HG02763 (cell line): Measurements from ENCODE around the gene DDX41.

Experiments
- ATAC-seq: cut with Tn5 transposase; IDR thresholded peaks from one replicate; pipeline ENCODE4 v1.9.1; 2021; ENCODE audit warnings: mild to moderate bottlenecking, moderate library complexity; ENCODE audit not compliant: unreplicated experiment

The DDX41 gene

DNA sequence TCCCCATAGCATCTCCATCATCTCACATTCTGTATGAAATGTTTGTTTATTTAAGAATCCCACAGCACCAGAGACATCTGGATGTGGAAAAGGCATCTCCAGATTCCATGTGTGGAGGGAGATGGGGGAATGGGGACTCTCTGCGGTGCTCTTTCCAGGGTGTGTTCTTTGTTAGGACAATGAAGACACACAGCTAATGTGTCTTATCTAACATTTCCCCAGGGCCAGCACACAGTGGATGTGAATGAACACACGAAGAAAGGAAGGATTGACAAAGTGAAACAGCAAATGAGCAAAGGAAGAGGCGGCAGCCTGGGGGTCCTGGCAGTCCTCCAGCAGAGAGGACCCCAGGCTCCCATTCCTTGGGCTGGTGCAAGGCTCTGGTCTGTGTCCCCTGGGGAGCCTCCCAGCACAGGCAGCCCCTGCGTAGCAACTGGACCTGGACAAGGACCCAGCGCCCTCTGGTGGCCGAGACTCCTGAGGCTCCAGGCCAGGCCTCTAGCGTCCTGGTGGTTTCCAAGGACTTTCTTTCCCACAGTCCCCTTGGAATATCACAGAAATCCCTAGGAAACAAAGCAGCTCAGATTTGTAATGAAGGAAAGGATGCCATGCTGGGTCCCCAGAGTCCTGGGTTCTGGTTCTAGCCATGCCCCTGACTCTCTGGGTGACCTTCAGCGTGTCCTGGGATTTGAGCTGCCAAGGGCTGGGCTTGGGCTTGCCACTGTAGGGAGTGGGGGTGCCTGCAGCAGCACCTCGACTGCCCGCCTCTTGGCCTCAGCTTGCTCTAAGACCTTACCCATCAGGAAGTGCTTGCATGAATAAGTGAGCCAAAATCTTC is 15.9 kb downstream of the DDX41 start:
- ATAC-seq, result no peak

DNA sequence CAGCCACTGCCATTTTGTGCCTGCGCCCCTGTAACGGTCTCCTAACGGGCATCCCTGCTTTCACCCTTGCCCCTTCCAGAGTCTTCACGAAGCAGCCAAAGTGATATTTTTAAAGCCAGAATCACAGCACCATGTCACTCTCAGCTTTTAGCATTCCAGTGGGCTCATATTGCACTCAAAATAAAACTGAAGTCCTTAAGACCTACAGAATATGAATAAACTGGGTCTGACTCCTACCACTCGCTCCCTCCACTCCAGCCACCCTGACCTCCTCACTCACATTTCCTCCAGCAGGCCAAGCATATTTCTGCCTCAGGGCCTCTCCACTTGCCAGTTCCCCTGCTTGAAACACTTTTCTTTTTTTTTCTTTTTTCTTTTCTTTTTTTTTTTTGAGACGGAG is 16.9 kb downstream of the DDX41 start:
- no peak for ATAC-seq

DNA sequence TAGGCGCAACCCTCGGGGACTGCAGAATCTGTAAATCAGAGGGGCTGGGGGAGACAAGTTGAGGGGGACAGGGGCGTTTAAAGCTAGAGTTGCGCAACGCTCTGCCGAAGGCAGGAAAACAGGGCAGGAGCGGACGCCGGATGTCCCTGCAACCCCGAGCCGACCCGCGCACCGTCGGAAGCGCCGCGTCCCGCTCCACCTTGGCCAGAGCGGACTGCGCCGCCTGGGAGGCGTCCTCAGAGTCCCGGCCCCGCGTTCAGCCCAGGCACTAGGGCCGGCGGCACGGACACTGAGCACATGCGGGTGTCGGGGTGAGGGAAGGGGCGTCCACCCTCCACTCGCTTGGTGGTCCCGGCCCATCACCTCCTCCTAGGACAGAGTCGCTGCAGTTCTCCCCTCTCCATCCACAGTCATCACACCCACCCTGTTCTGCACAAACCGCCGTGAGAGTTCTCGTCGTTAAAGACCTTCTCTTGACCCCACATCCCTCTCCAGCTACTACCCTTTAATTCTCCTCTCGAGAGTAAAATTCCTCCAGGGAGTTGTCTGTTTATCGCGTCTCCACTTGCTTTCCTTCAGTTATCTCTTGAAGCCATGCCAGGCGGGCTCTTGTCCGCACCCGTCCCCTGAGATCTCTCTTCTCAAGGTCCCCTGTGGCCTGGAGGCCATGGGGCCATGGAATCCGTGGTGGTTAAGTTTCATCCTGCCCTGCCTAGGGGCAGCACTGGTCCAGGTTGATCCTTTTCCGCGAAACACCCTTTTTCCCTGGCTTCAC is 18.6 kb downstream of the DDX41 start:
- no peak for ATAC-seq

DNA sequence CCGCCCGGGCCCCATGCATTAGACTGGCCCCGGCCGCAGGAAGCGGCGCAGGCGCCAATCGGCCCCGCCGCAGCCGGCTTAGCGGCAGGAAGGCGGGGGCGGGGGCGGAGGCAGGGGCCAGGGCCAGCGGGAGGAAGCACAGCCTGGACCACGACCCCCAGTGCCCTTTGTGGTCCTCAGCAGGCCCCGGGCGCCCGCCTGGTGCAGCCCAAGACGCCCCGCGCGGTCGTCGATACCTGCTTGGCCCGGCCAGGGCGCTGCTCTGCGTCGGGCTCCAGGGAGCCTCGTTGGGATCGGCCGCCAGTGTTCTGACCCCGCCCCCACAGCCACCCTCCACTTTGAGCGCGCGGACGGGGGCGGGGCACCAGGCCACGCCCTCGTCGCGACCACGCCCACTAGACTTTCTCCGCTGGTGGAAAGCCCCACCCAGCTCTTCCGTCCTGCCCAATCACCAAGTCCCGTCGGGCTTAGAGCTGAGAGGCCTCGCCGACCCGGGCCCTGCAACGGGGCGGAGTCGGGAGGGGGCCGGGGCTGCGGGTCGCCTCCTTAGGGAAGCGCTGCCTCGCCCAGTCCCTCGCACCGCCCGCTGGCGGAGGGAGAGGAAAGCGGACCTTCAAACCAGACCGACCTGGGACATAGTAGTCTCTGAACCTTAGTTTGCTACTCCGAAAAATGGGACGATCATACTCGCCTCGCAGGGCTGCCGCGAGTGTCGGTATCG is 19.3 kb downstream of the DDX41 start, which contains the start of gene PDLIM7:
TSS of gene PDLIM7 (minus strand) at position 313 of the 721 bp plus-strand sequence. CDS start 1,092 bp downstream, outside the sequence.
- peak; percentile 71 for ATAC-seq

DNA sequence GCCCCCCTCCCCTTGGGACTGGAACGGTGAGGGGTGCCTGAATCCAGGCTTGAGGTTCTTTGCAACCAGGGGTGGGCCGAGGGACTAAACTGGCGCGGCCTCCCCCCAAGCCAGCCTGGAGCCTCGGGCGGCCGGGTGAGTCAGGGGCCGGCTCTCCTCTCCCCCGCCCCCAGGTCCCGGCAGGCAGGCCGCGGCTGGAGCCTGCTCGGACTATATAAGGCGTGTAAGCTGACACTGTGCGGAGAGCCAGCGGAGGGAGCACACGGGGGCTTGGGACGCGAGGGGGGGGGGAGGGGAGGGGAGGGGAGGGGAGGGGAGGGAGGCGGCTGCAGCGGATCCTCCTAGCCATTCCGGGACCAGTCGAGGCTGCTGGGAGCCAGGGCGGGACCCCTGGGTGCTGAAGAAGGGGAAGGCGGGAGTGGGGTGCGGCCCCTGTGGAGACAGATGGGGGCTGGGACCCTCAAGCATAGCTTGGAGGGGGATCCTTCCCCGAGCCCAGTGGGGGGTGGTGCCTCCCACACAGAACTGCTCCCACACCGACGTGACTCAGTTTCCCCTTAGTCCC is 20.0 kb downstream of the DDX41 start:
- no peak for ATAC-seq

DNA sequence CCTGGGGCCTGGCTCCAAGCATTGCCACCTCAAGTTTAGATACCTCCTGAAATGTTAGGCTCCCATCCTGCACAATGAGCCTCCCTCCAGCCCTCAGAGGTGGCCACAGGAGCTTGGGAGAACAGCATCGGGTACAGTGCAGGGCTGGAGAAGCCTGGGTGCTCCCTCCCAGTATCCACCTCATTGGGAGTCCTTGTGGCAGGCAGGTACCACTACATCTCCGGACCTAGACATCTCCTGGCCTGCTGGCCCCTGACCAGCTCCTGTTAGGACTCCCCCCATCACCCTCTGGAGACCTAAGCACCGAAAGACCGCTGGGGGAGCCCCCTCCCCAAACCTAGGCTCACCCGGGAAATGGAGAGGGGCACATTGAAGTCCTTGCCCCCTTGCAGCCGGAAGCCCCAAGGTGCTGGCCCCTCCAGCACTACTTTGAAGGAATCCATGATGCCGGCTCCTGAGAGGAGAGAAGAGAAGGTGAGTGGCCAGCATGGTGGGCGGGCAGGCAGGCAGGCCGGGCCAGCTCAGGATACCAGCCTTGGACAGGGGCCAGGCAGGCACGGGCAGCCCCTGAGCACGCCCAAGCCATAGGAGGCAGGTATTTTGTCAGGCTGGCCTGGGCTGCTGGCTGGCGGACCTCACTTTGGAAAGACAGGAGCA is 20.6 kb downstream of the DDX41 start:
- ATAC-seq, result no peak

DNA sequence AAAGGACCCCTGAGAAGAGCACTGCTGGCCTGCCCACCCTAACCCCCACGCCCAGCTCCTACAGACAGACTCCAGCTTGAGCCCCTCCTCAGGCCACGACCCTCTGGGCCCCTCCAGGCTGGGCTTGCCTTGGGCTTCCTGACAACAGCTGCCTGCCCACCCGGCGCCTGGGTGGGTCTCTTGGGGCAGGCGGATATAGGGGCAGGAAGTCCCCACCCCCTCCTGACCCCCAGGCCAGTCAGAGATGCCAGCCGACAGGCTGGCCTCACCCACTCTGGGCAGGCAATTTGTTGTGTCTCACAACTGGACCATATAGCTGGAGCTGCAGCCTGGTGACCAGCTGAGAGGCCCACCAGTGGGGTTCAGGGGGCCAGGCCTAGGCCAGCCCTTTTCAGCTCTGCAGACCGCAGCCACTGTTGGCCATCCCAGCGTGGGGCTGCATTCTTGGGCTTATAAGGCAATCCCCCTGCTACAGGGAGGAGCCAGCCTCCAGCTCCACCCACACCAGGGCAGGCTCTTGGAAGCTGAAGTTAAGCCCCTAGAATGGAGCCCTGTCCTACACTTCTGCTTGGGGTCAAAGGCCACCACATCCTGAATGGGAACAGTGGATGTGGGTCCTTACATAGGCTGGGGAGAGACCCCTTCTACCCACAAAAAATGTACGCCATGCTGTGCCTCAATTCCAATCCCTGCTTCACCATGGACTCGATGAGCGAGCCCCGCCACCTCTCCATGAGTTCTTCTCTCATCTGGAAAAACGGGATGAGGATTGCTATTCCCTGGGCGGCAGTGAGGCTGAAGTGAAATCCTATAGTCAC is 21.3 kb downstream of the DDX41 start:
- ATAC-seq, result no peak

DNA sequence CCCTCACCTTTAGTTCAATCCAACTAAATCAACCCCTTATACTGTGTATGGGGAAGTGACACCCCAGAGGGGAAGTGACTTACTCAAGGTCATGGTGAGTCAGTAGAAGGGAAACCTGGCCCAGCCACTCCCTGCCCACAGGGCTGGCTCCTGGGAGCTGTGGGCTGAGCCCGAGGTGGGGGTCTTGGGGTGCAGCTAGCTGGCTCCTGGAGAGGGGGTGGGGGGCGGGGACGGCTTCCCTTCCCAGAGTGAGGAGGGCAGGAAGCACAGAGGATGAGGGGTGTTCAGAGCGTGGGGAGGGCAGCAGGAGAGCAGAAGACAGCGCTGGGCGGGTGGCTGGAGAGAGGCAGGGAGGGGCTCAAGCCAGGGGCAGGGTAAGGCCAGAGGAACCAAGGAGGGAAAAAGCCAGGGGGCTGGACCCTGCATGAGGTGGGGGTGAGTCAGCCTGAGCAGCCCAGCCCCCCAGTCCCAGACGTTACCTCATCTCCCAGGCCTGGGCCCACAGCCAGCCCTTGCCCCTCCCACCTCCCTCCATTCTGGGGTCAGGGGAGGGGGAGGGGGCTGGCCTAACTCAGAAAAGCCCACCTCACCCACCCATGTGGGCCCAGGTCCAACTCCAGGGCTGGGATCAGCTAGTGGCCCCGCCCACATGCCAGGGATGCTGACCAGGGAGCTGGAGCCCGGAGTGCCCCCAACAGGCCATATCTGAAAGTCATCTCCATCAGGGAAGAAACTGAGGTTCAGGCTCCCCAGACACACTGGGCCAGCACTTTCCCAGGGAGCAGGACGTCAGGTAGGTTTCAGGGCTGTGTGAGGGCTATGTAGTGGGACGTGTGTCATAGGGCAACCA is 22.2 kb downstream of the DDX41 start:
- no peak for ATAC-seq

DNA sequence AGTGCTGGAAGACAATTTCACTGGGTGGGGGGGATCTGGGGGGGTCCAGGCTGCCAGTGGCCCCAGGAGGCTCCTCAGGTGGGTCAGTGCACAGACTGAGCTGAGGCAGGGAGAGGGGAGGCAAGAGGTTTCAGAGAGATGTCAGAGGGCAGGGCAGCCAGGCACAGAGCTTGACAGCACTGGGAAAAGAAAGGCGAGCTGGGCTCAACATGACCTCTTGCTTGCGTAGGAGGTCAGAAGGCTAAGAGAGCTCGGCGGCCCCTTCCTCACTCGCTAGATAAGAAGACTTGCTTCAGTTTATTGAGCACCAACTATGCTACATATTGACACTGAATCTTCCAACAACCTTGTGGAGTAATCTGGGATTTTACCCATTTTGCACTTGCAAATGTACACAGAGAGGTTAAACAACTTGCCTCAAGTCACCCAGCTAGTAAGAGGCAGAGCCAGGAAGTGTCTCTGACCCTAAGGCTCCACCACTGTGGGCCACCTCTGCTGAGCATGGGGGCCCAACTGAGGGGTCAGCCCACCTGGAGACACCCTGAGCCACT is 22.9 kb downstream of the DDX41 start:
- ATAC-seq, result no peak

DNA sequence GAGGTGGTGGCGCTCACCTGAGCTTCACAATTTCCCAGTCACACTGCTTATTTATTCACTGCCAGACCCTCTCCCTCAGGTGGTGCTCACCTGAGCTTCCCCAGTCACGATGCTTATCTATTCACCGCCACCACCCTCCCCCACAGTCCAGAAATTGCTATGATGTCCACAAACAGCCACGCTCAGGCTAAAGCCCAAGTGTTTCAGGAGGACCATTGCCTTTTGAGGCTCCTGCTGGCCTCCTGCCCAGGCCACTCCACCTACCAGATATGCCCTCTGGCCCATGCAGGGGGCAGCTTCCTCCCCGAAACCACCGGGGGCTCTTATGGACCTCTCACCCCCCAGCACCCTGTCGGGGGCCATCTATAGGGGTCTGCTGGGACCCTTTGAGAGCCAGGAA is 23.9 kb downstream of the DDX41 start:
- ATAC-seq, result no peak

DNA sequence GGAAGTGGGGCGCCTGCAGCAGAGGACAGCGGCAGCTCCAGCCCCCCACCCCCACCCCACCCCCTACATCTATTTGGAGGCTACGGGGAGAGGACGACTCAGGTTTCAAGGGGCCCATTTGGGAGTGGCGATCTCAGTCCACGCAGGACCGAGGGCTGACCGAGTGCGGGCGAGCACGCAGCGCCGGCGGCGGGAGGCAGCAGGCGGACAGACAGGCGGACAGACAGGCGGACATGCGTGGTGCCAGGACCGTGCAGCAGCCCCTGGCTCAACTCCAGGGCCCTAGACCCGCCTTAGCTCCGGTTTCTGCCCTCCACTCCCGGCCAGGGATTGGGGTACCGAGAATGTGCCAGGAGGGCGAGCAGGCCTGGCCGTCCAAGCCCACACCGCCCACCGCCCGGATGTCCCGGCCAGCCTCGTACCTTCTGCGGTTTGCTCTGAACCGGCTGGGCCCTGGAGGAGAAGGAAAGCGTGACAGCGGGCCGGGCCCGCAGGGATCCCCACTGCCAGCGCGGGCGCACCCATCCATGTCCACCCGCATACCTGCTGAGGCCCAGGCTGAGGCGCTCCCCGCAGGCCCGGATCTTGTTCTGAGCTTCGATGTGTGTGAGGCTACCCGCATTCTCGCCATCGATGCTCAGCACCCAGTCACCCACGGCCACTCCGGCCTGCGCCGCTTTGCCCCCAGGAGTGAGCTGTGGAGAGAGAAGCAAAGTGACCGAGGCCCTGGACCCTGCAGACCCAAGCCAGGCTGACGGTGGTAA is 24.6 kb downstream of the DDX41 start:
- no peak for ATAC-seq

DNA sequence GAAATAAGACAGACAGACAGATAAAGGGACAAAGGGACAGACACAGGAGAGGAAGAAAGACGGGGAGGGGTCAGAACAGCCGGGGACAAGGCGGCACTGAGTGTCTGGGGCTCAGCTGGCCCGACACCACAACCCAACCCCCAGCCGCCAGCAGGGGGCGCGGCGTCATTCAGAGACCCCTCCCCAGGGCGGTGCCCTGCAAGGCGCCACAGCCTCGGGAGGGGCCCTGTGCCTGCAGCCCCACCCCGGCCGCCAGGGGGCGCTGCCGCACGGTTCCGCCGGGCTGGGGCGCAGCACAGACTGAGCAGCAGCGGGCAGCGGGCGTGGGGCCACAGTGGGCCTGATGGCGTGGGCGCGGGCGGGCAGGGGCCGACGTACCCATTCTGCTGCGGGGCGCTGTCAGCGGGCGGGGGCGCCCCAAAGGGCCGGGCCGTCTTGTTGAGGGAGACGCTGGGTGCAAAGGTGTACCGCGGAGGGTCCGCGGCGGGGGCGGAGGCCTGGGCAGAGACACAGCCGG is 25.3 kb downstream of the DDX41 start:
- ATAC-seq, result no peak

DNA sequence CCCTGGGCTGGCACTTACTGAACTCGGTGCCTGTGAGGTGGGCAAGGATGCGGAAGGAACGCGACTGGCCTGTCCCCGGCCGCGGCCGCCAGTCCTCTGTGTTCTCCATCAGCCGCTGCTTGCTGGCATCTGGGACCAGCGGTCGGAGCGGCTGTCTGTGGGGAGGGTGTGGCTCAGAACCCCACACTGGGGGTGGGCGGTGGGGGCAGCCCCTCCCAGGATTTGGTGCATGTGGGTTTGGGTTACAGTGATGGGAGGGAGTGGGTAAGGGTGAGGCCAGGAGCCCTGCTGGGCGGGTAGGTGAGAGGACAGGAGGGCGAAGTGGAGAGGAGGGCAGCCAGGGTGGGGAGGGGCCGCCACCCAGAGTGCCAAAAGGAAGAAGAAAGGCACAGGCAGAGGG is 25.8 kb downstream of the DDX41 start:
- no peak for ATAC-seq

DNA sequence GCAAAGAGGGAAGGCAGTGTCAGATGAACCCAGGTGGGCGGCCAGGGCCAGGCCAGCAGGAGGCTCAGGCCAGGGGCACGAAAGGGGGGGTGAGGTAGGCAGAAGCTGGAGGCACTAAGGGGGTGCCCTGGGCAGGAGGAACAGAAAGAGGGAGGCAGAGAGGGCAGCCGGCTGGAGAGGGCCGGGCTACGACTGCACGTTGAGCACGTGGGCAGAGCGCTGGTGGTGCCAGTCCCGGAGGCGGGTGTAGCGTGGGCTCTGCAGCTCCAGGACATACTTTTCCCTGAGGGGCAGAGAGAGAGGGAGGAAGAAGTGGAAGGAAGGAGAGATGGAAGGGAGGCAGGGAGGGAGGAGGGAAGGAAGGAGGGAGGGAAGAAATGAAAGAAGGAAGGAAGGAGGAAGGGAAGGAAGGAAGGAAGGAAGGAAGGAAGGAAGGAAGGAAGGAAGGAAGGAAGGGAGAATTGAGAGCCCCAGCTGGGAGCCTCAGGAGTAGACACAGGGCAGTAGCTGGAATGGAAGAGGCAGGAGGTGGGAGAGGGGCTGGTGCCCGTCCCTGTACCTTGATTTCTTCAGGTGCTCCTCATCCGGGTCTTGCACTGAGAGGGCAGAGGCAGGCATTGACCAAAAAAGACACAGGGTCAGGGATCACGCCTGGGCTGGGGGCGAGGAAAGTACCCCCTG is 26.3 kb downstream of the DDX41 start:
- no peak for ATAC-seq

DNA sequence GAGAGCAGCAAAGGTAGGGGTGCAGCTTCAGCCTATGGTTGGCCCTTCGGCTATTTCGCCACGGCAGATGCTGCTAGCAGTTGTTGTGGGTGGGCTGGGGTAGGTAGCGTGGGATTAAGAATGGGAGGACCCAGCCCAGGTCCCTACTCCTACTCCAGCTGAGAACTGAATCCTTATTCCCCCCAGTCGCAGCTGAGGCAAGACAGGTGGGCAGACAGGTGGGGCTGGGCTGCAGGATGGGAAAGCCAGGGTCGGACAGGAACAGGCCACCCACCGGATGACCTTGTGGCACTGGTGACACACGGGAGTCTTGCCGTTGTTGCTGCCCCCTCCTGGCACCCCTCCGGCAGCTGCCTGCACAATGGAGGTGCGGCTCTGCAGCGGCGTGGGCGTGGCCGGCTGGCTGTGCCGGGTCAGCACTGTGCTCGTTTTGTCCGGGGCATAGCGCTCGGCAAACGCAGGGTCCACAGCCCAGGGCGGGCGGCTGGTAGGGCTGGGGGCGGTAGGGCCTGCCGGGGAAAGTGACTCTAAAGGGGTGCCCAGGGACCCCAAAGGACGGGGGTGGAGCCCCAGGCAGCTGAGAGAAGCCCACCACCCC is 27.5 kb downstream of the DDX41 start:
- no peak for ATAC-seq

DNA sequence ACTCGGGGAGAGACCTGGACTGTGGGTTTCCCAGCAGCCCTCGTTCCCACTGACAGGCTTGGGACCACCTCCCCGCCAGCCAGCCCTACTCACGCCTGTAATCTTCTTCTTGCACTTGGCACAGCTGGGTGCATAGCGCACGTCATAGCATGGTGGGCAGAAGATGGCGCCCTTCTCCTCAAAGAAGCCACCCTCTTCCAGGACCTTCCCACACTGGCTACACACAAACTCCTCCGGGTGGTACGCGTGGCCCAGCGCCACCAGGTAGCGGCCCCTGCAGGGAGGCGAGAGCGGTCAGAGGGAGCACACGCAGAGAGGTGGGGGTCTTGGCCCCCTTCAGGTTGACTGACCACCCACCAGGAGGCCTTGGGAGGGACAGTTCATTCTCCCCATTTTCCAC is 28.8 kb downstream of the DDX41 start:
- no peak for ATAC-seq

DNA sequence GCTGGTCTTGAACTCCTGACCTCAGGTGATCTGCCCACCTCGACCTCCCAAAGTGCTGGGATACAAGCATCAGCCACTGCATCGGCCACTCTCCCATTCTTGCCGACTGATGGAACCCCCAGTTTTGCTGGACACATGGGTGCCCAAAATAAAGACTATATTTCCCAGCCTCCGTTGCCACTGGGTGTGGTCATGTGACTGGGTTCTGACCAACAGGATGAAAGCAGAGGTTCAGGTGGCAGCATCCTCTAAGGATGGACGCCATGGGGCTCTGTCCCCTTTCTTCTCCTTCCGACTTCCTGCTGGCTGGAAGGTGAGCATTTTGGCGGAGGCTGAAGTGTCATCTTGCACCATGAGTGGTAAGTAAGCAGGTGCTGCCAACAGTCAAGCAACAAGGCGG is 29.6 kb downstream of the DDX41 start:
- no peak for ATAC-seq
